ENCODE measurements around the gene BABAM2.

The BABAM2 gene

GRCh38 chr2:28134857-28135256, 244.3 kb downstream of the BABAM2 start:
- Histone ChIP-seq H3K9me2 (replicated peaks; ENCODE audit: insufficient read depth, low read length) (no peaks in the 10 kb centered on the region), H2AFZ (ENCODE audit: low read depth, low read length, severe bottlenecking) (no peak overlapping the region), H3K4me3 (ENCODE audit: insufficient read depth, low read length, poor library complexity, severe bottlenecking) (no peak overlapping the region), H3K36me3 (ENCODE audit: low read length) (no peaks in the 10 kb centered on the region), H4K20me1 (ENCODE audit: low read depth, low read length) (no peaks in the 10 kb centered on the region), H3K79me2 (ENCODE audit: insufficient read depth, low read length) (no peaks in the 10 kb centered on the region), H3K9ac (ENCODE audit: low read length) (no peak overlapping the region), H3K27me3 (ENCODE audit: low read length) (no peaks in the 10 kb centered on the region), H3K4me2 (ENCODE audit: low read depth, low read length, poor library complexity, severe bottlenecking) (no peak overlapping the region), H3K27ac (ENCODE audit: low read depth, low read length) (no peak overlapping the region), H3K9me3 (ENCODE audit: insufficient read depth, low read length) (no peaks in the 10 kb centered on the region), H3F3A (ENCODE audit: insufficient read depth) (no peaks in the 10 kb centered on the region)
- no peak for TF ChIP-seq EZH2phosphoT487 (conservative IDR thresholded peaks at IDR 0.05; ENCODE audit: low read length)
- no peak for TF ChIP-seq CTCF (IDR thresholded peaks at IDR 0.05; ENCODE audit: insufficient read depth, low read length, poor library complexity, severe bottlenecking)

- H3K36me3 ChIP-seq (ENCODE audit: low read length): no peaks in the 10 kb centered on the region
- no peaks in the 10 kb centered on the region for H3K9me2 ChIP-seq (replicated peaks; ENCODE audit: insufficient read depth, low read length)
- H3K4me3 ChIP-seq (ENCODE audit: insufficient read depth, low read length, poor library complexity, severe bottlenecking): no peak overlapping the region
- H3F3A ChIP-seq (ENCODE audit: insufficient read depth): no peaks in the 10 kb centered on the region
- H3K9me3 ChIP-seq (ENCODE audit: insufficient read depth, low read length): no peaks in the 10 kb centered on the region
- H3K9ac ChIP-seq (ENCODE audit: low read length): no peak overlapping the region
- no peak overlapping the region for H3K4me2 ChIP-seq (ENCODE audit: low read depth, low read length, poor library complexity, severe bottlenecking)
- no peaks in the 10 kb centered on the region for H3K79me2 ChIP-seq (ENCODE audit: insufficient read depth, low read length)
- no peak for TF ChIP-seq CTCF (IDR thresholded peaks at IDR 0.05; ENCODE audit: insufficient read depth, low read length, poor library complexity, severe bottlenecking)
- TF ChIP-seq EZH2phosphoT487 (conservative IDR thresholded peaks at IDR 0.05; ENCODE audit: low read length): no peak
- no peaks in the 10 kb centered on the region for H3K27me3 ChIP-seq (ENCODE audit: low read length)
- no peaks in the 10 kb centered on the region for H4K20me1 ChIP-seq (ENCODE audit: low read depth, low read length)
- no peak overlapping the region for H3K27ac ChIP-seq (ENCODE audit: low read depth, low read length)
- H2AFZ ChIP-seq (ENCODE audit: low read depth, low read length, severe bottlenecking): no peak overlapping the region
These were observed 244.8 kb downstream of the BABAM2 start for GRCh38 chr2:28135324-28135723.

- Histone ChIP-seq H3K9me3 (ENCODE audit: insufficient read depth, low read length) (no peaks in the 10 kb centered on the region), H2AFZ (ENCODE audit: low read depth, low read length, severe bottlenecking) (no peak overlapping the region), H3K9ac (ENCODE audit: low read length) (no peak overlapping the region), H3K79me2 (ENCODE audit: insufficient read depth, low read length) (no peaks in the 10 kb centered on the region), H3K36me3 (ENCODE audit: low read length) (no peaks in the 10 kb centered on the region), H3K4me2 (ENCODE audit: low read depth, low read length, poor library complexity, severe bottlenecking) (no peak overlapping the region), H3K4me3 (ENCODE audit: insufficient read depth, low read length, poor library complexity, severe bottlenecking) (no peak overlapping the region), H4K20me1 (ENCODE audit: low read depth, low read length) (no peaks in the 10 kb centered on the region), H3F3A (ENCODE audit: insufficient read depth) (no peaks in the 10 kb centered on the region), H3K27ac (ENCODE audit: low read depth, low read length) (no peak overlapping the region), H3K9me2 (replicated peaks; ENCODE audit: insufficient read depth, low read length) (no peaks in the 10 kb centered on the region), H3K27me3 (ENCODE audit: low read length) (no peaks in the 10 kb centered on the region)
- TF ChIP-seq EZH2phosphoT487 (conservative IDR thresholded peaks at IDR 0.05; ENCODE audit: low read length) (no peak), CTCF (IDR thresholded peaks at IDR 0.05; ENCODE audit: insufficient read depth, low read length, poor library complexity, severe bottlenecking) (no peak)
These were observed 245.3 kb downstream of the BABAM2 start for GRCh38 chr2:28135799-28136198.

Data from SU-DHL-6 (cell line).